HL-60 (cell line): ENCODE results near the gene ARL2BP.

Experiments used
- CTCF ChIP-seq: IDR thresholded peaks from one replicate; pipeline ENCODE4 v1.5.1; 2011; ENCODE audit warnings: low read length, control low read depth, inconsistent platforms; ENCODE audit not compliant: insufficient read depth
- GABPA ChIP-seq: IDR thresholded peaks from 2 replicates; pipeline ENCODE4 v1.6.1; 2012; ENCODE audit warnings: low read depth

- TF ChIP-seq CTCF, result no peak
- no peak for TF ChIP-seq GABPA
Measured at GRCh38 chr16:57270221-57271062, 25.4 kb downstream of the ARL2BP start.
